ENCODE results near the gene PRPS1.

The PRPS1 gene

DNA sequence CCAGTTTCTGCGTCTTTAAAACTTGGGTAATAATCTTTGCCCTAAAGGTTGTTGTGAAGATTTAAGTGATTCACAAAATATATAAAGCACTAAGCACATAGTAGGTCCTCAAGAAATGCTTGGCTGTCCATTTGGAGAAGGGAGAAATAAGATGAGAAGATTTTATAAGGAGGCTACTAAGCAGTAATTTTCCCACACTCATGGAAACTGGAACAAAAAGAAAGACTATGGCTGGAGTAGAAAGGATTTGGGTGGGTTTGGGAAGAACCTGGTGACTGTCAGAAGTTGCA lies 47.0 kb downstream of the PRPS1 start:
- TF ChIP-seq, protein P1, sequence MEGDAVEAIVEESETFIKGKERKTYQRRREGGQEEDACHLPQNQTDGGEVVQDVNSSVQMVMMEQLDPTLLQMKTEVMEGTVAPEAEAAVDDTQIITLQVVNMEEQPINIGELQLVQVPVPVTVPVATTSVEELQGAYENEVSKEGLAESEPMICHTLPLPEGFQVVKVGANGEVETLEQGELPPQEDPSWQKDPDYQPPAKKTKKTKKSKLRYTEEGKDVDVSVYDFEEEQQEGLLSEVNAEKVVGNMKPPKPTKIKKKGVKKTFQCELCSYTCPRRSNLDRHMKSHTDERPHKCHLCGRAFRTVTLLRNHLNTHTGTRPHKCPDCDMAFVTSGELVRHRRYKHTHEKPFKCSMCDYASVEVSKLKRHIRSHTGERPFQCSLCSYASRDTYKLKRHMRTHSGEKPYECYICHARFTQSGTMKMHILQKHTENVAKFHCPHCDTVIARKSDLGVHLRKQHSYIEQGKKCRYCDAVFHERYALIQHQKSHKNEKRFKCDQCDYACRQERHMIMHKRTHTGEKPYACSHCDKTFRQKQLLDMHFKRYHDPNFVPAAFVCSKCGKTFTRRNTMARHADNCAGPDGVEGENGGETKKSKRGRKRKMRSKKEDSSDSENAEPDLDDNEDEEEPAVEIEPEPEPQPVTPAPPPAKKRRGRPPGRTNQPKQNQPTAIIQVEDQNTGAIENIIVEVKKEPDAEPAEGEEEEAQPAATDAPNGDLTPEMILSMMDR (conservative IDR thresholded peaks at IDR 0.05), result no peak
- H3K27ac ChIP-seq, result no peak overlapping the region

DNA sequence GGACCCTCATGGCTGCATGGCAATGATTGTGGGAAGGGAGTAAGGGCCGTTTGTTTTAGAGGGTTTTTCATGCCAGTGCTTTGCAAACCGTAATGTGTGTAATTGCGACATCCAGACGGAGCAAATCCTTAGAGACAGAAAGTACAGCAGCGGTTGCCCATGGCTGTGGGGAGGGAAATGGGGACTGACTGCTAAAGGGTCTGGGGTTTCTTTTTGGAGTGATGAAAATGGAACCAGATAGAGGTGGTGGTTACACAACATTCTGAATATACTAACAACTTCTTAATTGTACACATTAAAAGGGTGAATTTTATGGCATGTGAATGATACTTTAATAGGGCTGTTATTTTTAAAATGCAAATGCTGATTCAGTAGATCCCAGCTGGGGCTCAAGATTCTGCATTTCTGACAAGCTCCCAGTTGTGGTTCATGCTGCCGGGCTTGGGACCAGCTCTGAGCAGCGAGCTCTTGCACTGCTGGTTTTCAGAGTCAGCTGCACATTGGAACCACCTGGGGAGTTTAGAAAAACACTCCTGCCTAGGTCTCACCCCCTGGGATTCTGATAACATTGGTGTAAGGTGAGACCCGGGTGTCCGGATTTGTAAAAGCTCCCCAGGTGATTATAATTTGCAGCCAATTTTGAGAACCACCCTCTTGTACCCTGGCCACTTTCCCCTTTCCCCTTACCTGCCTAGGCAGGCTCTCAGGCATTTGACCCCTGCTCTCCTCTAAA lies 47.7 kb downstream of the PRPS1 start:
- TF ChIP-seq, protein P1 (conservative IDR thresholded peaks at IDR 0.05), result no peak
- H3K27ac ChIP-seq, result peak overlapping the region; percentile 45

DNA sequence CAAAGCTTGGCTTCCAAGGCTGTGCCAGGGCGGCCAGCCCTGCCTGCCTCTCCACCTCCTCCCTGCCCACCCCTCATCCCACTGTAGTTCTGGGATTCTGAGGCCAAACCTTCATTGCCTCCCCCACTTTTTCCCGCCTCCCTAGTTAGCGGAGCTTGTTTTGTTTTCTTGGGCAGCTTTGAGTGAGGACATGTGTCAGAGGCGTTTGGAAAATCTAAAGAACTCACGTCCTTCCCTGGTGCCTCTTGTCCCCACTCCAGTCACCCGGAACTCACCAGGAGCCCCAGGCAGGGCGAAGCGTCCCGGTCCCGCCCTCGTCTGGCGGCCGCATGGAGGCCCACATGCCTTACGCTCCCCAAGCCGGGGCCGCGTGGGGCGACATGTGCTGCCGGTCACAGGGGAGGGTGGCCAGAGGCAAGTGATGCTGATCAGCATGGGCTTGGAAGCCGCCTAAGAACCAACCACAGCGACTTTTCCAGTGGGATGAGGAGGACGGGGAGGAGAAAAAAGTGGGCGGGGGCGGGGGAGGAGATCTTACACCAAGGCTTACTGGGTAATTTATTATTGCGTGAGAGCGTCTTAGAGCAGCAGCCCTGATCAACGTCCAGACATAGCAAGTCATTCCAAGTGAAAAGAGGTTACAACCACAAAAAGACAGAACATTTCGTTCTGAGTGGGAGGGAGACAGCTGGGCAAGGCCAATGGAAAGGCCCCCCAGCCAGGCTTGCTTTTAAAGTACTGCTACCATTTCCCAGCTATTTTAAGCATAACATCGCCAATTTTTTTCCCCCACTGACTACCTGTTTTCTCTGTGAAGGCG lies 48.5 kb downstream of the PRPS1 start:
- TF ChIP-seq, protein P1 (conservative IDR thresholded peaks at IDR 0.05), result no peak
- peak overlapping the region; percentile 45 for H3K27ac ChIP-seq

DNA sequence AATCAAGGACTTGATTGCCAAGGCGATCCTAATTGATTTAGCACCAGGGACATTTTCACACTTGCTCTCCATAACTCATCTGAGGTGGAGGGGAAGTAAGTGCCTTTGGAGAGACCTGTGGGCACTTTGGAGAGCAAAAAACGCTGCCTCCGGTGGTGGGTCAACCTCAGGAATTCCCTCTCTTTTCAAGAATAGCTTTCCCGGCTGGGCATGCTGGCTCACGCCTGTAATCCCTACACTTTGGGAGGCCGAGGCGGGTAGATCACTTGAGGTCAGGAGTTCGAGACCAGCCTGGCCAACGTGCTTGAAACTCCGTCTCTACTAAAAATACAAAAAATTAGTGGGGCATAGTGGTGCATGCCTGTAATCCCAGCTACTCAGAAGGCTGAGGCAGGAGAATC lies 49.2 kb downstream of the PRPS1 start:
- TF ChIP-seq, protein P1 (conservative IDR thresholded peaks at IDR 0.05), result no peak
- H3K27ac ChIP-seq, result peak overlapping the region; percentile 45

DNA sequence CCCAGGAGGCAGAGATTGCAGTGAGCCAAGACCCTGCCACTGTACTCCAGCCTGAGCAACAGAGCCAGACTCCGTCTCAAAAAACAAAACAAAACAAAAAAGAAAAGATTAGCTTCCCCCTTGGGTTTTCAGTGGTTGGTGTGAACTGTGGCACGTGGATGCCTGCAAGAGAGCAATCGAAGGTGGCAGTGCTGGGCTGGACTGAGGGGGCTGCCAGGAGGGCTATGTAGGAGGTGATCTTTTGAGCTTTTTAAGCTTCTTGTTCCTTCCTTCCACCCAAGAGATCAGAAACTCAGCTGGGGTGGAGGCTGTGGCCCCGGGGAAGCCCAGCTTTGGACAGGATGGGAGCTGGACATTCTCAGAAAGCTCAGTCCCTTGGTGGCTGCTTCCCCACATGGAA lies 49.6 kb downstream of the PRPS1 start:
- TF ChIP-seq, protein P1 (conservative IDR thresholded peaks at IDR 0.05), result no peak
- no peak overlapping the region for H3K27ac ChIP-seq

DNA sequence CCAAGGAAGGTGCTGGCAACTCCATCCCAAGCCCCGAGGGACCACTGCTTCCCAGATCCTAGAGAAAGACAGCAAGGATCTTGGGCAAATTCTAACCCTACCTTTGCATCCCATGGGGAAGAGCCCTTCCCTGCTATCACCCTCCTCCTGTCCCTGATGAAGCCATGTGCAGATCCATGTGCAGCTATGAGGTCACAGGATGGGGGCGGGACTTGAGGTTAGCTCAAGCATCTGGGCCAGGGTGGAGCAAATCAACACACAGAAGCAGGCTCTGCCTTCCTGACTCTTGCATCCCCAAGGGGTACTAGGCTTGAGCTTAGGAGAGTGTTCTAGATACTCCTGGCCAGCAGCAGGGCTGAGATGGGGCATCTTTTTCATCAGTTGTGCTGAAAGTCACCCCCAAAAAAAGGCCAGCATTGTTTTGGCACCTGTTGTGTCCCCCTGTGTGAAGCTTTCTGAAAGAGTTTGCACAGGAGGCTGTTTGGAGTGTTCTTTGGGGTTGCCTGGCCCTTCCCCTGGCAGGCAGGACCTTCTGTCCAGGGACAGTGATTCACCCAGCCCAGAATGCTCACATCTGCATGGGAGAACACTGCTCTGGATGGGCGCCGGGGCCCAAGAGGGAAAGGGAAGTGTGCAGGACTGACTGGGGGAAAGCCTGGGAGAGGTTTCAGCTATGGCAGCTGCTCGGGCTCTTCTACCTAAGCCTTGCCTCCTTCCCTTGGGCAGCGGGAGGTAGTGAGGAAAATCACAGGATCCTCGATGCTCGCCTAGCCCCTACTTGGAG lies 50.8 kb downstream of the PRPS1 start:
- TF ChIP-seq, protein P1 (conservative IDR thresholded peaks at IDR 0.05), result no peak
- H3K27ac ChIP-seq, result no peak overlapping the region

DNA sequence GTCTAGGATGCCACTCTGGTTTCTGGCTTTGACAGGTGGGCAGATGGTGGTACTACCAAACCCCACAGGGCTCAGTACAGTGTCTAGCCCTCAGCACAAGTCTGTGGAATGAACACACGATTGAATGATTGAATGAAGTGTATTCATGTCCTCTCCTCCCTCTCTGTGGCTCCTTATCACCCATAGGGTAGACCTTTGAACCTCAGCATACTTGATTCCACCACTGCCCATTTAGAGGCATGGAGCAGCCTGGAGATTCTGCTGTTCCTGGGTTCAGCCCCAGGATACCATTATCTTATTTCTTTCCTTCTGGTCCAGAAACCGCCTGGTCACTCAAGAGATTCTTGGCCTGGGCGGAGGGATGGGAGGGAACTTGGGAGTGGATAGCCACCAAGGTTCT lies 53.9 kb downstream of the PRPS1 start:
- TF ChIP-seq, protein P1 (conservative IDR thresholded peaks at IDR 0.05), result no peak
- no peak overlapping the region for H3K27ac ChIP-seq
